Measurements from ENCODE around the gene RNASE13. TPM values are rescaled to one million over a fixed set of nuclear protein-coding genes. Genes with fewer than 3 reads are reported as not detected.

RNASE13 gene
- total RNA-seq, 4 donors from 2014 or later, result not detected

DNA sequence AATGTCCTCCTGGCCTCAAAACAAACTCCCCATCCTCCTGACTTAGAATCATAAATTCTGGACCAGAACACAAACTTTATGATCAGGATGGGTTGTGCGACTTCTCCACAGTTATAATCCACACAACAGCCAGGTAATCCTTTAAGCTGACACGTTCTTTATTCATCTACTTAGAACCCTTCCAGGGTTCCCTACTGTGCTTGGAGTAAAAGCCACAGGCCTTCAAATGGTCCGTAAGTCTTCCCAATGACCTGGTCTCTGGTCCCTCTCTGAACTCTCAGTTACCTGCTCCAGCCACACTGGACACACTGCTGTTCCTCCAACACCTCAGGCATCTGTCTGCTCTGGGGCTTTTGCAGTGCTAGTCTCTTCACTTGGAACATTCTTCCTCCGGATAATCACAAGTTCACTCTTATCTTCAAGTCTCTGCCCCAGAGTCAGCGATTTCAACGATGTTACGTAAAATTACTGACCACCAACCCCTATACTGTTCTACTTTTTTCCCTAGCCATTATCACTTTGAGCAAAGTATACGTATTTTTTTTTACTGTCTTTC lies 5.8 kb upstream of the RNASE13 start:
- H3K36me3 ChIP-seq, result no peaks in the 10 kb centered on the region
- peaks cover 0 to 55% (median 31%) of the 10 kb centered on the region in 4 donors for H3K4me1 ChIP-seq
- 72 to 74% methylated on average over 8 of the region's 8 CpGs for WGBS, 2 donors
- TF ChIP-seq, protein P1, sequence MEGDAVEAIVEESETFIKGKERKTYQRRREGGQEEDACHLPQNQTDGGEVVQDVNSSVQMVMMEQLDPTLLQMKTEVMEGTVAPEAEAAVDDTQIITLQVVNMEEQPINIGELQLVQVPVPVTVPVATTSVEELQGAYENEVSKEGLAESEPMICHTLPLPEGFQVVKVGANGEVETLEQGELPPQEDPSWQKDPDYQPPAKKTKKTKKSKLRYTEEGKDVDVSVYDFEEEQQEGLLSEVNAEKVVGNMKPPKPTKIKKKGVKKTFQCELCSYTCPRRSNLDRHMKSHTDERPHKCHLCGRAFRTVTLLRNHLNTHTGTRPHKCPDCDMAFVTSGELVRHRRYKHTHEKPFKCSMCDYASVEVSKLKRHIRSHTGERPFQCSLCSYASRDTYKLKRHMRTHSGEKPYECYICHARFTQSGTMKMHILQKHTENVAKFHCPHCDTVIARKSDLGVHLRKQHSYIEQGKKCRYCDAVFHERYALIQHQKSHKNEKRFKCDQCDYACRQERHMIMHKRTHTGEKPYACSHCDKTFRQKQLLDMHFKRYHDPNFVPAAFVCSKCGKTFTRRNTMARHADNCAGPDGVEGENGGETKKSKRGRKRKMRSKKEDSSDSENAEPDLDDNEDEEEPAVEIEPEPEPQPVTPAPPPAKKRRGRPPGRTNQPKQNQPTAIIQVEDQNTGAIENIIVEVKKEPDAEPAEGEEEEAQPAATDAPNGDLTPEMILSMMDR (IDR thresholded peaks at IDR 0.05), result no peak
- TF ChIP-seq POLR2A (IDR thresholded peaks at IDR 0.05) (no peak), EP300 (IDR thresholded peaks at IDR 0.05) (no peak)
- no peaks in the 10 kb centered on the region for H3K27me3 ChIP-seq
- no peak overlapping the region for H3K4me3 ChIP-seq
- no peak for DNase-seq (ENCODE audit: low spot score in 2 of 2)
- peak overlapping the region in 2 of 4 donors; percentile 80 to 86 for H3K27ac ChIP-seq
- H3K9me3 ChIP-seq, result no peaks in the 10 kb centered on the region

DNA sequence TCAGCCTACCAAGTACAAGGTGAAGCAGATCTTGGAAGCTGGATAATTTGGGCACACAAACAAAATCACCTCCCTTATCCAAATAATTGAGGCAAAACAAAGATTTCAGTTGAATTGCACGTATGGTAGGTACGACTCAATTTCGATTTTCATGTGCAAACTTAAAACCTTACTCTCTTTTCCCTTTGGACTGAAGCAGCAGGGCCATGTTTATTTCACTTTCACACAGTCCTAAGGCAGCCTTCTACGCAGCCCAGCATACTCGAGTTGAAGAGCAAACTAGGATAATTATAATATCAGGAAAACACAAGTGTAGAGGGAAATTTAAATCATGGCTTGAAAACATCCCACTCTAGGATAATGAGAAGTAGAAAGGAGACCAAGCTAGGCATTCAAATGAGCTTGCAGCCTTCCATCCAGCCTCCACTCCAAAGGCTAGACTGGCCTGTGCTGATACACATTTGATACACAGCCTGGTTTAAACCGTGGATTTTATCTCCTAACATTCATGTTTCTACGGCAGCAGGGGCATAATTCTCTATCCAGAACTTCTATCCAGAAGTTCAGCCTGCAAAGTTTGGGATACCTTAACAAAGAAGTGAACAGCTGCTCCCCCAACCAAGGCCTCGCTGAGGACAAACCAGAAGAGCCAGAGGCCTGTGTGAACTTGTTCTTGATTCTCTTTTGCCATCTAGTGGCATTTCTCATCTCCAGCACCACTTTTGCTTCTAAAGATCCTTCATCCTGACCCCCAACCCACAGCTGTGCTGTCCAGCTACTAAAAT lies 5.2 kb upstream of the RNASE13 start:
- peaks cover 0 to 55% (median 31%) of the 10 kb centered on the region in 4 donors for H3K4me1 ChIP-seq
- H3K4me3 ChIP-seq, result peak overlapping the region in 1 of 4 donors; percentile 31
- H3K36me3 ChIP-seq, result no peaks in the 10 kb centered on the region
- TF ChIP-seq POLR2A (IDR thresholded peaks at IDR 0.05) (no peak), EP300 (IDR thresholded peaks at IDR 0.05) (peak in 1 of 2 donors; percentile 36)
- TF ChIP-seq, protein P1 (IDR thresholded peaks at IDR 0.05), result peak; percentile 56 to 88 (median 71)
- peak overlapping the region; percentile 66 to 86 (median 80) for H3K27ac ChIP-seq
- no peaks in the 10 kb centered on the region for H3K9me3 ChIP-seq
- WGBS, 2 donors, result 40 to 42% methylated on average over 8 of the region's 8 CpGs
- peak in 1 of 2 donors; percentile 57 for DNase-seq (ENCODE audit: low spot score in 2 of 2)
- H3K27me3 ChIP-seq, result no peaks in the 10 kb centered on the region

DNA sequence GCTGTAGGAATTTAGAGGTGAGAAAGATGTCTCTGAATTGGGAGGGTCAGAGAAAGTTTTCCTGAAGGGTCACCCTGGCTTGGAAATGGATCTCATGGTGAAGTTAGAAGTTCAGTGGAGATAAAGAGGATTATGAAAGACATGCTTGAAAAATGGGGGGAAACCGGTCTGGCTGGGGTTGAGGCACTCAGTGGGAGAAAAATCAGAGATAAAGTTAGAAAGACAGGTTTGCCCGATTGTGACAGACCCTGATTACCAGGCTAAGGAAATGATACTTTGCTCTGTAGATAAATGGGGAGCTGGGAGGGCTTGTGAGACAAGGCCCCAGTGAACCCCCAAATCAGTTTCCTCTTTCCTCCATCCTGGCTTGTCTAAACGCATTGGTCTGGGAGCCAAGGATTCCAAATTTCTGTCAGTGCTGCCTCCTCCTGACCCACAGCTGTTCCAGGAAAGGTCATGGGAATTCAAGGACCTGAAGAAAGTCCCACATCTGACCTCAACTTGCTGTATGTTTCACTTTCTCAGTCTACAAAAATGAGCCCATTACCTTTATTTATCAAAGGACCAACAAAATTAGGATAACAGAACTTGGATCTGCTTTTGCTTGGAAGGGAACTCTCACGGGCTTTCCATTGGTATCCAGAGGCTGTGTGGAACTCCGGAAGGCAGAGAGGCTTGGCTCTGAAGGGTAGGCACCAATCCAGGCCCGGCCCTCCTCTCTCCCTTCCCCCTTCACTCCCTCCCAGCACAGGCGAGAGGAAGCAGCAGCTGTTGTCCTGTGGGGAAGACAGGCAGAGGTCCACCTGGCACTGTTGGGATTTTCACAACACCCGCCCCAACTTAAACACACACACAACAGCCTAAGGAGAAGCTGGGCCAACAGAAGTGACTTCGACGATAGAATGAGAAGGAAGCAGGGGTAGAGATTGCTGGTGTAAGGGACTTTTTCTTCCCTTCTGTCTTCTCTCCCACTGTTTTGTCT lies 4.1 kb upstream of the RNASE13 start:
- Histone ChIP-seq H3K27ac (peak overlapping the region; percentile 66 to 86 (median 80)), H3K4me1 (peaks cover 0 to 49% (median 28%) of the 10 kb centered on the region in 4 donors), H3K4me3 (peak overlapping the region in 1 of 4 donors; percentile 31), H3K9me3 (no peaks in the 10 kb centered on the region), H3K36me3 (no peaks in the 10 kb centered on the region), H3K27me3 (no peaks in the 10 kb centered on the region)
- 11 to 14% methylated on average over 10 of the region's 10 CpGs for WGBS, 2 donors
- DNase-seq (ENCODE audit: low spot score in 2 of 2), result peak; percentile 72 to 77
- TF ChIP-seq EP300 (IDR thresholded peaks at IDR 0.05), result peak in 1 of 2 donors; percentile 74
- peak in 1 of 2 donors; percentile 46 for TF ChIP-seq POLR2A (IDR thresholded peaks at IDR 0.05)
- TF ChIP-seq, protein P1 (IDR thresholded peaks at IDR 0.05), result peak in 1 of 5 experiments; percentile 36

DNA sequence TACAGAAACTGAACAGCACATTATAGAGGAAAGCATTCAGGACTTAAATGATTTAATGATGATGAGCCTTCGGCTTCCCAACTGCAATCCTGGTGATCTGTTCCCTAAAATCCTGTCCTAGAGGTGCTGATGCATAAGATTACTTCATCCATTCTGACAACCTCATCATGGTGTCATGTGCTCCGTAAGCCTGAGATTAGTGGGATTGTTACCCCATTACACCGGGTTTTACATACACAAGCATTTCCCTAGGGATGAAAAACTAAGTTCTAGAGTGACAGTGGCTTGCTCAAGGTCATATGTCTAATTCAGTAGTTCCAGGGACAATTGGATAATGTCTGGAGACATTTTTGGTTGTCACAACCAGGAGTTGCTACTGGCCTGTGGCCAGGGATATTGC lies 2.5 kb upstream of the RNASE13 start:
- no peaks in the 10 kb centered on the region for H3K36me3 ChIP-seq
- H3K4me1 ChIP-seq, result peaks cover 0 to 37% (median 25%) of the 10 kb centered on the region in 4 donors
- H3K27me3 ChIP-seq, result no peaks in the 10 kb centered on the region
- DNase-seq (ENCODE audit: low spot score in 2 of 2), result no peak
- WGBS, 2 donors, result 73 to 76% methylated on average over 3 of the region's 3 CpGs
- H3K27ac ChIP-seq, result peak overlapping the region; percentile 9 to 86 (median 50)
- H3K9me3 ChIP-seq, result no peaks in the 10 kb centered on the region
- no peak overlapping the region for H3K4me3 ChIP-seq
- TF ChIP-seq EP300 (IDR thresholded peaks at IDR 0.05) (no peak), POLR2A (IDR thresholded peaks at IDR 0.05) (no peak)
- TF ChIP-seq, protein P1 (IDR thresholded peaks at IDR 0.05), result no peak
